Activated CD8-positive, alpha-beta memory T cell treated with anti-CD3 and anti-CD28 coated beads, Interleukin-2, amount 50 U/mL, for 24 hours (primary cell): Measurements from ENCODE around the gene ZNF324.
"Not testable (repeated sequence)": the region's sequence is repeated elsewhere in the genome, so short reads cannot be mapped to it uniquely, and the experiment has no call there.

ENCODE experiments used
- DNase-seq: peaks from one replicate; pipeline ENCODE4 v3.0.0-alpha.2; 2020; ENCODE audit errors: extremely low read depth

Gene ZNF324

GRCh38 chr19:58471736-58472135 lies 4.9 kb downstream of the ZNF324 start:
- no peak for DNase-seq

GRCh38 chr19:58473775-58474174 lies 6.9 kb downstream of the ZNF324 start:
- DNase-seq = no peak

GRCh38 chr19:58474291-58474996 lies 7.6 kb downstream of the ZNF324 start:
- DNase-seq = no peak

- DNase-seq = no peak
These were observed 8.3 kb downstream of the ZNF324 start for GRCh38 chr19:58474997-58475713.

DNA sequence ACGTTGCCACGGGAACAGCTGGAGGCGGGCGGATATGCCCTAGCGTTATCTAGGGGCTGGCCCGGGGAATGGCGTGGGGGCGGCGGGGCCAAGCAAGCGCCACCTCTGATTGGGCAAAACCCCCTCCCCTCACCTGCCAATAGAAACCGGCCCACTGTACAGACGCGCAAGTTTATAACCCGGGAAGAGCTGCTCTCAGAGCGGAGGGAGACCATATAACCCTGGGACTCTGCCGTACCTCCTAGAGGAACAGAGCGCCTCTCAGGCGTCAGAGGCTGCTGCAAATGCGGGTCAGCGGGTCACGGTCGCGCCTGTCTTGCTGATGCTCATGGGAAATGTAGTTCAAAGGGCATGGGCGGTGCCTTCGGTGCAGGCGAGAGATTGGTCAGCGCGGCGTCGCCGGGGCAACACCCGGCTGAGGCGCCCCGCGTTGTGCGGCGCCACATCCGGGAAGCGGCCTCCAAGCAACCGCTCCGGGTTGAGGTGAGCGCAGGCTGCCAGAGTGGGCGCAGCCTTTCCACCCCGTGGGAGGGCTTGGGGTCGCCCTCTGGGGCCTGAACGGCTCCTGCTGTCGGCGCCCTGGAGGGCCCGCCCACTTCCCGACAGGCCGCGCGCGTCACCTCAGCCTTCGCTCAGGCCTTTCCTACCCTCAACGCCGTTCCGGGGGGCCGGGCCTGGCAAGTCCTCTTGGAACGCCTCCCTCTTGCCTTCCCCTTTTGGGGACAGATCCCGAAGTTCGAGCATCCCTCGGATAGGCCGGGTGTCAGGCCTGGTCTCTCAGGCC lies 9.0 kb downstream of the ZNF324 start, which contains the start of gene ZNF446:
Gene ZNF446, plus strand, starts transcription at position 639 of the 784 bp plus-strand sequence. CDS start 867 bp downstream, outside the sequence.
- peak; percentile 86 for DNase-seq

- no peak for DNase-seq
These were observed 9.7 kb downstream of the ZNF324 start for GRCh38 chr19:58476498-58477015.

GRCh38 chr19:58477130-58477529 lies 10.2 kb downstream of the ZNF324 start:
- no peak for DNase-seq

DNA sequence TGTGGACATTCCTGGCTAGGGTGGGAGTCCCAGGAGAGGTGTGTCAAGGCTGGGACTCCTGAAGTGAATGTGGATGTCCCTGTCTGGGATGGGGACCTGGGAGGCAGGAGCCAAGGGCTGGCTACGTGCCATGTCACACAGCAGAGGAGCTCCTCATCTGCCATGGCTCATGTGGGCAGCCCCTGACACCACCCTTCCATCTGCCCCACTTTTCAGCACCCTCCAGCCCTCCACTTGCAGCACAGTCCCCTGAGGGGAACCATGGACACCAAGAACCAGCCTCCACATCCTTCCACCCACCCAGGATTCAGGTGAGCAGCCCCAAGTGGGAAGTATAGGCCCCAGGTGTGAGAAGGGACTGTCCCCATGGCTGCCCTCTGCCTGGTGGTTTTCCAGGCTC lies 11.0 kb downstream of the ZNF324 start:
- no peak for DNase-seq

DNA sequence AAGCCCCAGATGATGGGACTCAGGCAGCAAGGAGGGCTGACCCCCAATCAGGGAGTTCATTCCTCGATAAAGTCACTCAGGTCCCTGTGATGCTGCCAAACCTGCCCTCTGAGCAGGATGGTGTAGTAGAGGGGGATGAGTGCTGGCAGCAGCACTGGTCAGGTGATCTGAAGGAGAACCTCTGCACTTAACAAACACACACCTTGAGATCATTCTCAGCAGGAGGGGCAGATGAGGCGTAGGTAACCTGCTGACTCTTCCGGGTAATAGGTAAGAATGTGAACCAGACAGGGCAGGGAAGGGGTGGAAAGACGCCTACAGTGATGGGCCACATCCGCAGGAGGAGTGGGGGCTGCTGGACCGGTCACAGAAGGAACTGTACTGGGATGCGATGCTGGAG lies 12.4 kb downstream of the ZNF324 start:
- no peak for DNase-seq

DNA sequence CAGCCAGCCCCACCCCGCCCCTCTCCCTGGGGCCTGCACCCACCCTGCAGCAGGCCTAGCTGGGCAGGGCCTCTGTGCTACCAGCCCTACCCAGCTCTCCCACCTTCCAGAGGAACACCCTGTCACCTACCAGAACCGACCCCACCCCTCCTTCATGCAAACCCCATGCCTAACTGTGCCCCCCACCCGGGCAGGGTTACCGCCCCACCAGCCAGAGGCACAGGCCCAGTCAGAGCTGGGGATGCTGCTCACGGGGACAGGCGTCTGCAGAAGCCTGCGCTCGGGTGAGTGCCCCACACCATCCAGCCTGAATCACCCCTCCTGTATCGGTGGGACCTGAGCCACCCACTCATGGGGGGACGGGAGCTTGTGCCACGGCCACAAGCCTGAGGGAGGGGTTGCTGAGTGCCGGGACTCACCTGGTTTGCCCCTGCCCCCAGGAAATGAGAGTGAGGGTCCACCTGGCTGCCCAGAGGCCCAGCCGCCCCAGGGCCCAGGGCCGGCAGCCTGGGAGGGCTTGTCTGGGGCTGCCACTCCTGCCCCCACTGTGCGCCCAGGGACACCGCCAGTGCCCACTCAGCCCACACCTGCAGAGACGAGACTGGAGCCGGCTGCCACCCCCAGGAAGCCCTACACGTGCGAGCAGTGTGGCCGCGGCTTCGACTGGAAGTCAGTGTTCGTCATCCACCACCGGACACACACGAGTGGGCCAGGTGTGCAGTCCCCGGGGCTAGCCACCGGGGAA lies 13.0 kb downstream of the ZNF324 start:
- DNase-seq = no peak

DNA sequence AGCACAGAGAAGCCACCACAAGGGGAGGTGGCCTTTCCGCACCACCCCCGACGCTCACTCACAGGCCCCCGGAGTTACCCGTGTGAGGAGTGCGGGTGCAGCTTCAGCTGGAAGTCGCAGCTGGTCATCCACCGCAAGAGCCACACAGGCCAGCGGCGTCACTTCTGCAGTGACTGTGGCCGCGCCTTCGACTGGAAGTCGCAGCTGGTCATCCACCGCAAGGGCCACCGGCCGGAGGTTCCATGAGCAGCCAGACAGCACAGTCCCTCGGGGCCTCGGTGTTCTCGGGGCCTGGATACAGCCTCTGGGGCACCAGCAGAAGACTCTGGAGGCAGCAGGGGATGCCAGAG lies 13.6 kb downstream of the ZNF324 start:
- no peak for DNase-seq

DNA sequence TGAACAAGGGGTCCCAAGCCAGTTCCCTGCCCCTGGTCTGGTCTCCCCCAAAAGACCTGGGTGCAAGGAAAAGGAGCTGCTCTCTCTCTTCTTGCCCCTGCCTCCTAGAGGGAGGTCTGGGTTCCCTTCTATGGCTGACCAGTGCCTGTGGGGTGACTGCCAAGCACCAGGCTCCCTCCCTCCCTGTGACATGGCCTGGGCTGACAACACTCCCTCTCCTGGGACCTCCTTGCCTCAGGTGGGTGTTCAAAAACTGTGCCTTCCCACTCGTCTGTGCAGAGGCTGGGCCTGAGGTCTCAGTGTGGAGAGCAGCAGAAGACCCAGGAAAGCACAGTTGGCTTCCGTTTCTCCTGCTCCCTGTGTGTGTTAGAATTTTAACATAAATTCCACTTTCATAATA lies 14.0 kb downstream of the ZNF324 start:
- no peak for DNase-seq

- no peak for DNase-seq
These were observed 15.5 kb downstream of the ZNF324 start for GRCh38 chr19:58482372-58482771.

DNA sequence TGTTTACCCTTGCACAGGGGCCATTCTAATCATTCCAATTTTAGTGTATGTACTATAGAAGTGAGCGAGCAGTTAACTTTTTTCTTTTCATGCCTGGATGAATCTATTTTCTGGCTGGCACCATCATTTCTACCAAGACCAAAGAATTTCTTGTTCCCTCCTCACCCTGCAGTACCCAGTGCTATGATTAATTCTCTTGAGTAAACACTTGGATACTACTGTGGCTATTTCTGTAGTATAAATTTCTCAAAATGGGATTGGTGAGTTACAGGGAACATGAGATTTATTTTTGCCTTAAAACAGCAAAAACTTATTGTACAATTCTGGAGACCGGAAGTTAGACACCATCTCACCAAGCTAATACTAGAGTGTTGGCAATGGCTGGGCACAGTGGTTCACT lies 16.9 kb downstream of the ZNF324 start:
- no peak for DNase-seq

DNA sequence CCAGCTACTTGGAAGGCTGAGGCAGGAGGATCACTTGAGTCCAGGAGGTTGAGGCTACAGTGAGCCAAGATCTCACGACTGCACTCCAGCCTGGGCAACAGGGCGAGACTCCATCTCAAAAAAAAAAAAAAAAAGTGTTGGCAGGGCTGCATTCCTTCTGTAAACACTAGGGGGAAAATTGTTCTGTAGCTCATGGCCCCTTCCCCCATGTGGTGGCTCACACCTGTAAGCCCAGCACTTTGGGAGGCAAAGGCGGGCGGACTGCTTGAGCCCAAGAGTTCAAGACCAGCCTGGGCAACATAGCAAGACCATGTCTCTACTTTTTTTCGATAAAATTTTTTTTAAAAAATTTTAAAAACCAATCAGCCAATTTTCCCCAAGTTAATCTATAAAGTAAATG lies 17.5 kb downstream of the ZNF324 start:
- DNase-seq = not testable (repeated sequence)

DNA sequence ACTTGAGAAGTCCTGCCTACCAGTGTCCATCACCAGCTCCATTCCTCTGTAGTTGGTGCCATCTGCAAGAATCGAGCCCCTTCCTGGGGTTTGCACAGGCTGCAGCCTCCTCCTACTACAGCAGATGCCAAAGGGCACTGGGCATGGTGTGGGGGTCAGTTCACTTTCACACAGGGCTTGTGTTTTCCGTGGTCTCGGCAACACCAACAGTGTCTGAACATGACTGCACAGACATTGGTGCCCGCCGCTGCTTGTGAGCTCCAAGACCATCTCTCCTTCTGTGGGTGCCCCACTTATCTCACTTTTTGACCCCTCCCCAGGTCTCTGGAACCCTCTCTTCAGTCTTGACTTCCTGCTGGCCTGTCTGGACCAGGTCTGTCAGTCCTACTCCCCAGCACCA lies 24.5 kb downstream of the ZNF324 start:
- no peak for DNase-seq

GRCh38 chr19:58492265-58492664 lies 25.4 kb downstream of the ZNF324 start:
- no peak for DNase-seq

- DNase-seq = no peak
These were observed 30.8 kb downstream of the ZNF324 start for GRCh38 chr19:58497634-58498170.

GRCh38 chr19:58498316-58499020 lies 31.6 kb downstream of the ZNF324 start:
- no peak for DNase-seq

DNA sequence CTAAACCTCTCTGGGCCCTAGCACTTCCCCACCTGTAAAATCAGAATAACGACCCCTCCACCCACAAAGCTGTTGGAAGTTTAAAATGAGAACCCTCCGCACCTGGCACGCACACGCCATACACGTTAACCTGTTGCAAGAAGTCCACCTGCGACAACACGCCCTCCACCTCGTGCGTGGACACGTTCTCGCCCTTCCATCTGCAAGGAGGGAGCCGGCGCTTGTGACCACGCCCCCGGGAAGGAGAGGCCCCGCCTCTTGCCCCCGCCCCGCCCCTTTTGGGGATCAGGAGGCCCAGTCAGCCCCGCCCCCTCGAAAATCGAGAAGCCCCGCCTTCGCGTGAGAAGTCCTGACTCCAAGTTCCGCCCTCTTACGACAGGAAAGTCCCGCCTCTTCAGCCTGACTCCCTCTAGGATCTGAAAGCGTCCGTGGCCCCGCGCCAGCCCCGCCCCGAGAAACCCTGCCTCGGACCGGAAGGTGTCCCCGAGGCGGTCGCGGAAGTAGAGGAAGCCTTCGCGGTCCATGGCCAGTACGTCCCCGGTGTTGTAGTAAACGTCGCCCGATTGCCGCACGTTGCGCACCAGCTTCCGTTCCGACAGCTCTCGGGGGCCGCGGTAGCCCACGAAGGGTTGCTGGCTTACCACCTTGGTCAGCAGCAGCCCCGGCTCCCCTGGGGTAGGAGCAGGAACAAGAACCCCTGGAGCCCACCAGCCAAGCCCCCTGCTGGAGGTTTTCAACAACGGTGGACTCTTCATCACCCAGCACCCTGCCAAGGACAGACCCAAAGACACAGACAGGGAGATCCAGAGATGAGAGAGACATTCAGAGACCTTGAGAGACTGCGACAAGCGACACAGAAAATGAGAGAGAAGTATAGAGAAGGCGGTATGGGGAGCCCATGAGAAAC lies 32.4 kb downstream of the ZNF324 start:
- peak; percentile 98 for DNase-seq
